Activated naive CD4-positive, alpha-beta T cell treated with anti-CD3 and anti-CD28 coated beads, Interleukin-2, amount 50 U/mL, for 24 hours (primary cell): ENCODE measurements around the gene CHMP6.
"Not testable (repeated sequence)": the region's sequence is repeated elsewhere in the genome, so short reads cannot be mapped to it uniquely, and the experiment has no call there.

Experiments
- H3K27ac Mint-ChIP-seq: one replicate; pipeline ENCODE4 v1.8.0; 2021; ENCODE audit warnings: mild to moderate bottlenecking, mixed read lengths
- H3K27me3 Mint-ChIP-seq: one replicate; pipeline ENCODE4 v1.8.0; 2021; ENCODE audit warnings: mixed read lengths
- H3K36me3 Mint-ChIP-seq: one replicate; pipeline ENCODE4 v1.8.0; 2021; ENCODE audit warnings: mixed read lengths
- H3K4me1 Mint-ChIP-seq: one replicate; pipeline ENCODE4 v1.8.0; 2021; ENCODE audit warnings: mixed read lengths
- H3K4me3 Mint-ChIP-seq: one replicate; pipeline ENCODE4 v1.8.0; 2021; ENCODE audit warnings: mild to moderate bottlenecking, mixed read lengths
- H3K9me3 Mint-ChIP-seq: one replicate; pipeline ENCODE4 v1.8.0; 2021; ENCODE audit warnings: mixed read lengths

Gene CHMP6

DNA sequence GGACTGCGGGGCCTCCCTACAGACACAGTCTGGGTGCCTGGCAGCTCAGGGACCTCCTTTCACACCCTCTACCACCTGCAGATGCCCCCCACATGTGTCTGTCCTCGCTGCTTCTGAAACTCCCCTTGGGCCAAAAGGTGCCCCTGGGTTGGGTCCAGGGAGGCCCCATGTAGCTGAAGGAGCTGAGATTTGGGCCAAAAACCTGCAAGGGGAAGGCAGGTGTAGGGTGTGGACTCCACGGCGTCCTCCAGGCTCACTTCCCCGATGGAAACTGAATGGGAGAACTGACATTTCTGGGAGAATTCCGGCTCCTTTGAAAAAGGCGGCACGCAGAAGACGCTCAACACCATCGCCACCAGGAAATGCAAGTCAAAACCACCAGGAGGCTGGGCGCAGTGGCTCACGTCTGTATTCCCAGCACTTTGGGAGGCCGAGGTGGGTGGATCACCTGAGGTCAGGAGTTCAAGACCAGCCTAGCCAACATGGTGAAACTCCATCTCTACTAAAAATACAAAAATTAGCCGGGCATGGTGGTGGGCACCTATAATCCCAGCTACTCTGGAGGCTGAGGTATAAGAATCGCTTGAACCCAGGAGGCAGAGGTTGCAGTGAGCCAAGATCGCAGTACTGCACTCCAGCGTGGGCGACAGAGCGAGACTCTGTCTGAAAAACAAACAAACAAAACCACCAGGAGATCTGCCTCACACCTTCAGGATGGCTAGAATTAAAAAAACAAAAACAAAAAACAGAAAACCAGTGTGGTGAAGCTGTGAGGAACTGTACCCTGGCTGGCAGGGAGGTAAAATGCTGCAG lies 30.1 kb downstream of the CHMP6 start:
- H3K9me3 Mint-ChIP-seq = no peaks in the 10 kb centered on the region
- H3K4me3 Mint-ChIP-seq = no peak overlapping the region
- H3K36me3 Mint-ChIP-seq = peaks cover 2% of the 10 kb centered on the region
- H3K27ac Mint-ChIP-seq = no peak overlapping the region
- no peaks in the 10 kb centered on the region for H3K27me3 Mint-ChIP-seq
- H3K4me1 Mint-ChIP-seq = peaks cover 37% of the 10 kb centered on the region

DNA sequence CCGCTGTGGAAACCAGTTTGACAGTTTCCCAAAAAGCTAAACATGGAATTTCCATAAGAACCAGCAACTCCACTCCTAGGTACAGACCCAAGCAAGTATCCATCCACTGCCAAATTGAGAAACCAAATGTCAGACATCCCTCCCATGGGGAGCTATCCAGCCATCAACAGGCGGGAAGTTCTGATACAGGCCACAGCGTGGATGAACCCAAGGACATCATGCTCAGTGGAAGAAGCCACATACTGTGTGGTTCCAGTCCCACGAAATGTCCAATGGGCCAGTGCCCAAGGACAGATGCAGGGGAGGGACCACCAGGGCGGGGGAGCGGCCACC lies 30.7 kb downstream of the CHMP6 start:
- Mint-ChIP-seq H3K27ac (no peak overlapping the region), H3K4me3 (no peak overlapping the region), H3K27me3 (no peaks in the 10 kb centered on the region), H3K9me3 (no peaks in the 10 kb centered on the region), H3K4me1 (peaks cover 38% of the 10 kb centered on the region), H3K36me3 (no peaks in the 10 kb centered on the region)

DNA sequence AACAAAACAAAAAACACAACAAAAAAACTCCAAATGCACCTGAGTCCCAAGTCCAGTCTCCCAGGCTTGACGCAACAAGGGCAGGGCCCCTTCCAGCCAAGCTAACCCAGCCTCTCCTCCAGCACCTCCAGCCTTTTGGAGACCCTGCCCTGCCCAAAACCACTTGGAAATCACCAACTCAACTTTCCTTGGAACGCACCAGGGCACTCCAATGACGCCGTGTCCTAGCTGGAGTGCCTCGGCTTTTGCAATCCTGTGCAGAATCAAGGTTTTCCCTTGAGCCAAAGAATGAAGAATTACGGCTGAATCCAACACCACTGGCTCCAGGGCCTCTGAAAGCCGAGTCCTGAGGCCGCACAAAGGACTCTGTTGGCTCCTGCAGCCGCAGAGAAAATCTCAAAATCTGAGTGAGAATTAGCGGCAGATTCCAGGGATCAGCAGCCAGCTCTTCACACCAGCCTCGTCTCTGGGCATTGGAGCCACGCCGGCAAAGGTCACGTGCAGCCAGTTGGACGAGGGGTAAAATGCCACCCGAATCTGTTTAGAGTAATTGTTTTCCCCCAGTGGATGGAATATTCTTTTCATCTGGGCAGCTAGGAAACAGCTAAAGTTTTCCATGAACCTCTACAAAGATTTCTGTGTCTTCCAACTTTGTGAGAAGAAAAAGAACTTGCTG lies 33.6 kb downstream of the CHMP6 start:
- Mint-ChIP-seq H3K27me3 (no peaks in the 10 kb centered on the region), H3K27ac (peak overlapping the region; percentile 30), H3K4me3 (no peak overlapping the region), H3K9me3 (no peaks in the 10 kb centered on the region), H3K36me3 (no peaks in the 10 kb centered on the region), H3K4me1 (peaks cover 10% of the 10 kb centered on the region)

DNA sequence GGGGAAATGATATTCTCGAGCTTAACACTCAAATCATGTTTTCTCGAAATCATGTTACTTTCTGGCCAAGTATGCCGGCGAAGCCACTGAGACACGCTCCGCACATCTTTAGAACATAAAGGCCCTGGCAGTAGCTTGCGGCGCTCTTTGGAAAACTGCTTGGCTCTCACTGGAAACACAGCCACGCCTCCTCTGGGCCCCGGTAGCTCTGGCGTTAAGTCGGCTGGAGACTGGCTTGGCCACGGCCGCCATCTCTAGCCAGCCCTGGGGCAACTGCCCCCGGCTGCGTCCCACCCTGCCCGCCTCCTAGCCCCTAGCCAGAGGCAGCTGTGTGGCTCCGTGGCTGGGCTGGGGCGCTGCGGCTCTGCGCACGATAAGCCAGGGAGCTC lies 34.1 kb downstream of the CHMP6 start:
- Mint-ChIP-seq H3K4me3 (no peak overlapping the region), H3K4me1 (peaks cover 10% of the 10 kb centered on the region), H3K9me3 (no peaks in the 10 kb centered on the region), H3K27me3 (no peaks in the 10 kb centered on the region), H3K27ac (no peak overlapping the region), H3K36me3 (no peaks in the 10 kb centered on the region)

DNA sequence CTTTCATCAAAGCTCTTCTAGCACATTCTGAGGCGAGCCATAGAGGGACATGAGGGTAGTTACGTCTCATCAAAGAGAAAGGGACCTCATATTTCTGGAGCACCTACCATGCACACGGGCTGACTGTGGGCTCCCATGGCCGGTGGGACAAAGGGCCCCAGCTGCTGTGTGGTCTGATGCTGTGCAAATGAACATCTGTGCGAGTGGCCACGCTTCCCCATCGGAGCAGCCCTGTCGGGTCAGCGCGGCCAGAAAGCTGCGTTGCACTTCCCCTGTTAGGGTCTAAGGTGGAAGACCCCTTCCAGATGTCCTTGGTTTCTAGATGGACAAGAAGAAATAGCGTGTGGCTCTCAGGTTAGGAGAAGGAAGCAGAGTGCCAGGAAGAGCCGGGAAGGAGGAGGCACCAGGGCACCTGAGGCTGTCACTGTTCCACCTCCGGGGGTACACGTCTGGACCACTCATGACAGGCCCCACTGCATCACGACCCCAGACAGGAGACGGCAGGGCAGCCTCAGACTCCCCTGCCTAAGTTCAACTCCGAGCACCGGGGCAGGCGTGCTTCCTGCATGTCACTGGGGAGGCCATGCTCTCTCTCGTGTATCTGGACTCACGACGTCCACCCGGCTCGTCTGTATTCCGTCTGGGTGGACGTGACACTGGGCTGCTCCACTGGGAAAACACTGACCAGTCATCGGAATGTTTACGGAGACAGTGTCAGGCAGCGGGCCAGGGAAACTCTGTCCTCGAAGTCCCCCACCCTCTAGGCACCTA lies 34.8 kb downstream of the CHMP6 start:
- H3K36me3 Mint-ChIP-seq = no peaks in the 10 kb centered on the region
- H3K4me3 Mint-ChIP-seq = no peak overlapping the region
- H3K9me3 Mint-ChIP-seq = no peaks in the 10 kb centered on the region
- peaks cover 10% of the 10 kb centered on the region for H3K4me1 Mint-ChIP-seq
- no peak overlapping the region for H3K27ac Mint-ChIP-seq
- H3K27me3 Mint-ChIP-seq = no peaks in the 10 kb centered on the region

DNA sequence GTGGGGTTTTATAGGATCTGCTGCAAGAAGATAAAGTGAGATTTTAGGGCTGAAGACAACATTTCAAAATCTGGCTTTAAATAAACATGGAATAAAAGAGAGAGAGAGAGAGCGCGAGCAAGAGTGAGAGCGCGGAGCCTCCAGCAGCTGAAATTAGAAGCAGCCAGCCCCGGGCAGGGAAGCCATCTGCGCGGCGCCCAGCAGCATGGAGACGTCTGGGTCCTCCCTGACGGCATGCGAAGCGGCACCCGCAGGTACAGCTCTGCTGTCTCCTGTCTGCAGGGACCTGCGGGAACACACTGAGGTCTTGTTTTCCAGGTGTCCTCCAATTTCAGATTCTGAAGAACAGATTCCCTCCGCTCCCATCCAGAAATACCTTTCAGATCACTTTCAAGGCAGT lies 35.4 kb downstream of the CHMP6 start:
- Mint-ChIP-seq H3K4me3 (no peak overlapping the region), H3K9me3 (no peaks in the 10 kb centered on the region), H3K4me1 (peaks cover 10% of the 10 kb centered on the region), H3K27me3 (no peaks in the 10 kb centered on the region), H3K27ac (no peak overlapping the region), H3K36me3 (no peaks in the 10 kb centered on the region)

DNA sequence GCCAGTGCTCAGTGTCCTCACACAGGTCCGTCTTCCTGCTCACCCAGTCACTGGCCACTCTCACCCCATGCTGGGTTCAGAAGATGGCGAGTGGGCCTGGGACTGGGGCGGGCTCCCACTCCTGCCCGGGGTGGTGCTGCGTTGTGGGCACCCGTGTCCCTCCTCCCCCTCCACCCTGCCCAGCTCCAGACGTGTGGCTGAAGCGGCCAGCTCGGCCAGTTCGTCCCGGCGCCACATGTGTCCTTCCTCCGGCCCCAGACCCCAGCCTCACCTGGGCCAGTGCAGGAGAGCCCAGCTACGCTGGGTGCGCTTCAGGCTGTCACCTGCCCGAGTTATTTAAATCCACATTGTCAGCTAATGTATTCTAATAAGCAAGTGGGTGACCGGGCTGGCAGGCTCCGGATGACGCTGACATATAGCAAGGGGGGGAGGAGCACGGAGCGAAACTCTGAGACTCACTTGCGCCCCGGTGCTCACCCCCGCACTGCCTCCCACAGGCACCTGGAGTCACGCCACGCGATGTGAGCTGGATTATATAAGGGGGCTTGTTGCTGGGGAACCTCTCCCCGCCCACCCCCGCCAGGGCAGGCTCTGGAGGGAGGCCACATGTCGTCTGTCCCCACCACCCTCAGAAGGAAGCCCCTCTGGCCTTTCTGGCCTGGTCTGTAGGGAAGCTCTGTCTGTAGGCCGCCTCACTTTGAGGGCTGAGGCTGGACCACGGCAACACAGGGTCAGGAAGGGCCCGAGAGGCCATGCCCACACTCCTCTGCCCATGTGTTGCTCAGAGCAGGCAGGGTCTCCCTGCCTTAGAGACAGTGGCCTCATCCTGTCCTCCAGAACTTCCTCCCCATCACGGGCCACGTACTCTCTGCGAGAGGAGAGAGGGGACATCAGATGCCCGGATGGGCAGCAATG lies 36.2 kb downstream of the CHMP6 start:
- no peak overlapping the region for H3K27ac Mint-ChIP-seq
- H3K36me3 Mint-ChIP-seq = no peaks in the 10 kb centered on the region
- H3K4me1 Mint-ChIP-seq = peaks cover 10% of the 10 kb centered on the region
- no peaks in the 10 kb centered on the region for H3K9me3 Mint-ChIP-seq
- H3K4me3 Mint-ChIP-seq = no peak overlapping the region
- H3K27me3 Mint-ChIP-seq = no peaks in the 10 kb centered on the region

DNA sequence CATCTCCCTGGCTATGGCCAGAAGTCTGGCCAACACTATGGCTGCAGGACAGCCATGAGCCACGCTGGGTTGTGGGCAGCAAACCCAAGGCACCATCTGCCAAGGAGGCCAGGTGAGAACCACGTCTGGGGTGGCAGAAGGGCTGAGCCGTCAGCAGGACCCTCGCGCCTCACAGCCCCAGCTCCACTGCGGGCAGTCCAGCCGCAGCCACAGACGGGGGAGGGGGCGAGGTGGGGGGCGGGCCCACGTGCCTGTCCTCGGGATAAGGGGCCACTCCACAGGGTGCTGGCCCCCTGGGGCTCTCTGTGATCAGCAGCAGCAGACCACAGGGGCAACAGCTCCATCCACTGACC lies 36.8 kb downstream of the CHMP6 start:
- Mint-ChIP-seq H3K27me3 (no peaks in the 10 kb centered on the region), H3K36me3 (no peaks in the 10 kb centered on the region), H3K27ac (no peak overlapping the region)

DNA sequence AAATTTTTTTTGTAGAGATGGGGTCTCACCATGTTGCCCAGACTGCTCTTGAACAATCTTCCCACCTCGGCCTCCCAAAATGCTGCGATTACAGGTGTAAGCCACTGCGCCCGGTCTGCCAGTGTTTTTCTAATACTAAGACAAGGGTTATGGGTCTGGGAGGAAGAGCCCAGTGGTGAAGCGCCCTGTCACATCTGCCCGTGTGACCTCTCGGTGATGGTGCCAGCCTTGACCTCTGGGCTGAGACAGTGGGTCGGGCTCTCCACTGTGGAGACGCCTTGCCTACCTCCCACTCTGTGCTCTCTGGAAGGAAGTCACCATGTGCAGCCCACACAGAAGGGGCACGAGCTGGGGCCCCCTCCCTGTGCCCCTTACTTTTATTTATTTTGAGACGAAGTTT lies 38.2 kb downstream of the CHMP6 start:
- H3K4me3 Mint-ChIP-seq = no peak overlapping the region
- H3K36me3 Mint-ChIP-seq = no peaks in the 10 kb centered on the region
- H3K9me3 Mint-ChIP-seq = no peaks in the 10 kb centered on the region
- no peak overlapping the region for H3K27ac Mint-ChIP-seq
- H3K4me1 Mint-ChIP-seq = peaks cover 15% of the 10 kb centered on the region
- no peaks in the 10 kb centered on the region for H3K27me3 Mint-ChIP-seq

More for the DNA sequence above, 36.8 kb downstream of the CHMP6 start:
- Mint-ChIP-seq H3K9me3 (no peaks in the 10 kb centered on the region), H3K4me1 (peaks cover 14% of the 10 kb centered on the region), H3K4me3 (no peak overlapping the region)

DNA sequence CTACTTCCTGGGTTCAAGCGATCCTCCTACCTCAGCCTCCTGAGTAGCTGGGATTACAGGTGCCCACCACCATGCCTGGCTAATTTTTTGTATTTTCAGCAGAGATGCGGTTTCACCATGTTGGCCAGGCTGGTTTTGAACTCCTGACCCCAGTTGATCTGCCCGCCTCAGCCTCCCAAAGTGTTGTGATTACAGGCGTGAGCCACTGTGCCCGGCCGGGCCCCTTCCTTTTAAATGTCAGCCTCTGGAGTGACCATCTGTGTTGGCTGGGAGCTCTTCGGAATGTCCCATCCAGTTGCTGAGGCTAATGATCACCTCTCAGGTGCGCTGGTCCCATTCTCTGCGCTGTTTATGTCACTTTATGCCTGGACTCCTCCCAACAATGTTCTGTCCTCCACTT lies 38.7 kb downstream of the CHMP6 start:
- not testable (repeated sequence) for H3K36me3 Mint-ChIP-seq, H3K9me3 Mint-ChIP-seq, H3K27me3 Mint-ChIP-seq, H3K27ac Mint-ChIP-seq, H3K4me3 Mint-ChIP-seq
- peaks cover 15% of the 10 kb centered on the region for H3K4me1 Mint-ChIP-seq

DNA sequence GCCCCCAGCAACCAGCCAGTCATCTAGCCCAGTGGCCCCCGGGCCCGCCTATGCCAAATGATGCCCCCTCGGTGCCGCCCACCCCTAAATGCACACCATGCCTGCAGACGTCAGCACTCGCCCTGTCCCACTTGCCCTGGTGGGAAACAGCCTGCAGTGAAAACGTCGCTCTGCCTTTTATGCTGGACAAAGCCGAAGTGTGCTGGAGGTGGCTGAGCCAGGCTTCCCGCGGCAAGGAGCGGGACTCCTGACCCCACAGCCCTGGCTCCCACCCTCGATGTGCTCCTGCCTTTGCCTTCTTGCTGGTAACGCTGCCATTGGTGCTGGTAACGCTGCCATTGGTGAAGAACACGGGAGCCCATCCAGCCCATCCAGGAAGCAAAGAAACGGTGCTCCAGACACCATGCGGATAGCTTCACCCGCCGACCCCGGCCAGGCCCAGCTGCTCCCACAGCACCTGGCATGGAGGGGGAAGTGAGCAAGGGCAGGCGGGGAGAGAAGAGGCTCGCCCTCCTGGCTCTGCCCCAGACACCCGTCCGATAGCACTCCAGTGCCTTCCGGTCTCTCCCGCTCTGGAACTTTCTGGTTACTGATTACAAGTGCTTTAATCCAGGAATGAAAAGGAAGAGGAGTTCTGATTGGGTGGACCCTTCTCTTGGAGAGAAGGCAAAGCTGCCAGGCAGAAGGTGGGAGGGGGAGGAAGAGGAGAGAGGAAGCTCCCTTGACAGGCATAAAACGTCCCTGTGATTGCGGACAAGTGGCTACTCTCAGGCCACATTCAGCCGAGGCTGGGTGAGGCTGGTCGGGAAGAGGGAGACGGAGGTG lies 39.3 kb downstream of the CHMP6 start:
- H3K4me3 Mint-ChIP-seq = no peak overlapping the region

DNA sequence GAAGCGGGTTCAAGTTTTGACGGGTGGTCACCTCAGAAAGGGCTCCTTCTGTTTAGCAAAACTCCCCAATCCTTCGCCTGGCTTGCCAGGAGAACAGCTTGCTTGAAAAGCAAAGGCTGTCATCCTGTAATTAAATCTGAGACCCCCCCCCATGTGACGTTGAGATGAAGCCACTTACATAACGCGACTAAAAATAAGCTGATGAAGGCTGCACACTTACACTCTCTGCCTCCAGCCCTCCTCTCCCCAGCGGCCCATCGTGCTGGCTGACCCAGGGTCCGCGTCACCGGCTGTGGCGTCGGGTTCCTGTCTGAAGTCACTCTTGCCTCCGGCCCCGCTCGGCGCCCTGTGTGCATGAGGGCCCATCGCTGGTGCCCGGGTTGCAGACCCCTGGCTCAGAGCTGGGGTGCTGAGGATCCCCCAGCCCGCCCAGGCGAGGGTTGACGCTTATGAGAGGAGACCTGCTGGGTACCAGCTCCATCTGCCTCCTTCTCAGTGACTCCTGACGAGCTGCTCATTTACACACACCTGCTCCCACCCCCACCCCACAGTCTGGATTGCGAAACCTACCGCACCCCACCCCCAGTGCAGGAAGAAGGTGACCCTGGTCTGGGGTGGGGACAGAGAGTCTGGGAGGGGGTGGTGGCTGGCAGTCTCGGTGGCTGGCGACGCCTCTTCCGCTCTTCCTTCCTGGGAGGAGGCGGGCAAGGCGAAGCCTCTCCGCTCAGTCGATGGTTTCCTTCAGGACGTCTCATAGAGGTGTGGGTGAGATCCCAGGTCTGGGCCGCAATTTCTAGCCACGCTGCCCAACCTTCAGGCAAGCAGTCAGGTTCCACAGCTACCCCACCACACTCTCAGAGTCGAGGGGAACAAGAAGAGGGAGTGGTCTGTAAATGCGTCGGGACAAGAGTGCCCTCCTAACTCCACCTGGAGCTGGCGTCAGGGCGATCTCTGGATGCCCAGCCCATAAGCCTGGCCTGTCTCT lies 40.2 kb downstream of the CHMP6 start:
- no peaks in the 10 kb centered on the region for H3K9me3 Mint-ChIP-seq
- H3K36me3 Mint-ChIP-seq = peaks cover 2% of the 10 kb centered on the region
- peaks cover 24% of the 10 kb centered on the region for H3K4me1 Mint-ChIP-seq
- H3K4me3 Mint-ChIP-seq = no peak overlapping the region
- no peaks in the 10 kb centered on the region for H3K27me3 Mint-ChIP-seq
- no peak overlapping the region for H3K27ac Mint-ChIP-seq

More for the DNA sequence above, 39.3 kb downstream of the CHMP6 start:
- no peaks in the 10 kb centered on the region for H3K9me3 Mint-ChIP-seq
- no peaks in the 10 kb centered on the region for H3K27me3 Mint-ChIP-seq
- no peaks in the 10 kb centered on the region for H3K36me3 Mint-ChIP-seq
- peaks cover 18% of the 10 kb centered on the region for H3K4me1 Mint-ChIP-seq
- H3K27ac Mint-ChIP-seq = no peak overlapping the region

DNA sequence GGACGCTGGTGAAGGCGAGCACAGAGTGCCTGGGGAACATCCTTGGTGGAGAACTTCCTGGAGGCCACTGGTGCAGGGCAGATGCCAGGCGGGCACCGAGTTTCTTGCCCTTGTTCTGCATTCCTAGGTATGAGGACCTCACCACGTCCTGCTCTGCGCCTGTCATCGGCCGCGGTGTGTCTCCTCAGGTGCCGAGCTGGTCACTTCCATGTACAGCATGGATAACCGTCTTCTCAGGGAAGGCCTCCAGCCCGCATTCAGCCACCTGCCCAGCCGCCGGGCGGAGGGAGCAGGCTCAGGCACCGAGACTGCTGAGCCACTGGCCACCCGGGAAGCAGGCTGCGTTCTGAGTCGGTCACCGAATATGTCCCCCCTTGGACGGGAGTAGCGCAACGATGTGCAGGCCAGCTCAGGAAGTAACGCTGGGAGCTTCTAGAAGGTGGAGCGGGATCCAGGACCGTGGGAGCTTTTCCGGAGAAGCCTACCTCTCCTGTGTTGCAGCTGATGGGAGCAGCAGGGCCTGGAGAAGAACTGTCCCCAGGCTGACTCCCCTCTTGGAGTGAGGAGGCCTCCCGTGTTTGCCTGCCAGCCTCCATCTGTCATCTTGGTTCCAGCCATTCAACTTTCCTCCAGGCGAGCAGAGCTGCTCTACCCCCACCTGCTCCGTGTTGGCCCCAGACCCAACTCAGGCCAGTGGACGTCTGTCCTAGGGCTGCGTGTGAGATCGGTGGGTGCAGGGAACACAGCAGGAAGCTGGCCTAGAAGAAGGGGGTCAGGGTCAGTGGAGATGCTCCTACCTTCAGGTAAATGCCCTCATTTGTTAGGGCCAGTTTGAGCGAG lies 41.2 kb downstream of the CHMP6 start:
- peaks cover 21% of the 10 kb centered on the region for H3K4me1 Mint-ChIP-seq
- H3K27me3 Mint-ChIP-seq = no peaks in the 10 kb centered on the region
- no peaks in the 10 kb centered on the region for H3K9me3 Mint-ChIP-seq
- no peak overlapping the region for H3K27ac Mint-ChIP-seq
- peaks cover 2% of the 10 kb centered on the region for H3K36me3 Mint-ChIP-seq
- H3K4me3 Mint-ChIP-seq = peak overlapping the region; percentile 83
